ENCODE results near the gene TNFRSF14.
"Not testable (repeated sequence)": the region's sequence is repeated elsewhere in the genome, so short reads cannot be mapped to it uniquely, and the experiment has no call there.

DNA sequence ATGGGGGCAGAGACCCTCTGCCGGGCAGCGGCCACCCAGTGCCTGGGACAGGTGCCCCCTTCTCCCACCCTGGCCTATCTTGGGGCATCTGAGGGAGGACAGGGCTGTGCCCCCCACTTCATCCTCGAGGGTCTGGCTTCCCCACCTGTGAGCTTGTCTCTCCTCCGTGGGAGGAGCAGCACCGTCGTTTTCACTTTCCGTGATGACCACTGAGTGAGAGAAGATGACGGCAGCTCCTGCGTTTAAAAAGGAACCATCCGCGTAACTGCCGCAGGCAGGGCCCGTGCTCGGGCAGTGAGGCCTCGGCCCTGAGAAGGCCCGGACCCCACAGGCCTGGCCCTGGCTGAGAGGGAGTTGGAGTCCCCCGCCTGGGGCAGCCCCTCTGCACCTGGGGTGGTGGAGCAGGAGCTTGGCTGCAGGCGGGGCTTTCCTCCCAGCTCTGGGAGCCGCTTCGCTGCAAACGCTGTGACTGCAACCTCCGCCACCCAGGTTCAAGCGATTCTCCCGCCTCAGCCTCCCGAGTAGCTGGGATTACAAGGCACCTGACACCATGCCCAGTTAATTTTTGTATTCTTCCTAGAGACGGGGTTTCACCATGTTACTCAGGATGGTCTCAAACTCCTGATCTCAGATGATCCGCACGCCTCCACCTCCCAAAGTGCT is 6.7 kb upstream of the TNFRSF14 start:
- not testable (repeated sequence) for TF ChIP-seq ESRRG, OSR1 (CRISPR knock-in tag; IDR thresholded peaks at IDR 0.05)
- TF ChIP-seq, protein P1, sequence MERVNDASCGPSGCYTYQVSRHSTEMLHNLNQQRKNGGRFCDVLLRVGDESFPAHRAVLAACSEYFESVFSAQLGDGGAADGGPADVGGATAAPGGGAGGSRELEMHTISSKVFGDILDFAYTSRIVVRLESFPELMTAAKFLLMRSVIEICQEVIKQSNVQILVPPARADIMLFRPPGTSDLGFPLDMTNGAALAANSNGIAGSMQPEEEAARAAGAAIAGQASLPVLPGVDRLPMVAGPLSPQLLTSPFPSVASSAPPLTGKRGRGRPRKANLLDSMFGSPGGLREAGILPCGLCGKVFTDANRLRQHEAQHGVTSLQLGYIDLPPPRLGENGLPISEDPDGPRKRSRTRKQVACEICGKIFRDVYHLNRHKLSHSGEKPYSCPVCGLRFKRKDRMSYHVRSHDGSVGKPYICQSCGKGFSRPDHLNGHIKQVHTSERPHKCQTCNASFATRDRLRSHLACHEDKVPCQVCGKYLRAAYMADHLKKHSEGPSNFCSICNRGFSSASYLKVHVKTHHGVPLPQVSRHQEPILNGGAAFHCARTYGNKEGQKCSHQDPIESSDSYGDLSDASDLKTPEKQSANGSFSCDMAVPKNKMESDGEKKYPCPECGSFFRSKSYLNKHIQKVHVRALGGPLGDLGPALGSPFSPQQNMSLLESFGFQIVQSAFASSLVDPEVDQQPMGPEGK (CRISPR knock-in tag; IDR thresholded peaks at IDR 0.05; ENCODE audit: borderline replicate concordance), result not testable (repeated sequence)

Measured in SK-N-SH treated with all-trans-retinoic acid at 6 μM for 48 hours (cell line).